Measurements from ENCODE around the gene FBXO17.

Gene FBXO17

DNA sequence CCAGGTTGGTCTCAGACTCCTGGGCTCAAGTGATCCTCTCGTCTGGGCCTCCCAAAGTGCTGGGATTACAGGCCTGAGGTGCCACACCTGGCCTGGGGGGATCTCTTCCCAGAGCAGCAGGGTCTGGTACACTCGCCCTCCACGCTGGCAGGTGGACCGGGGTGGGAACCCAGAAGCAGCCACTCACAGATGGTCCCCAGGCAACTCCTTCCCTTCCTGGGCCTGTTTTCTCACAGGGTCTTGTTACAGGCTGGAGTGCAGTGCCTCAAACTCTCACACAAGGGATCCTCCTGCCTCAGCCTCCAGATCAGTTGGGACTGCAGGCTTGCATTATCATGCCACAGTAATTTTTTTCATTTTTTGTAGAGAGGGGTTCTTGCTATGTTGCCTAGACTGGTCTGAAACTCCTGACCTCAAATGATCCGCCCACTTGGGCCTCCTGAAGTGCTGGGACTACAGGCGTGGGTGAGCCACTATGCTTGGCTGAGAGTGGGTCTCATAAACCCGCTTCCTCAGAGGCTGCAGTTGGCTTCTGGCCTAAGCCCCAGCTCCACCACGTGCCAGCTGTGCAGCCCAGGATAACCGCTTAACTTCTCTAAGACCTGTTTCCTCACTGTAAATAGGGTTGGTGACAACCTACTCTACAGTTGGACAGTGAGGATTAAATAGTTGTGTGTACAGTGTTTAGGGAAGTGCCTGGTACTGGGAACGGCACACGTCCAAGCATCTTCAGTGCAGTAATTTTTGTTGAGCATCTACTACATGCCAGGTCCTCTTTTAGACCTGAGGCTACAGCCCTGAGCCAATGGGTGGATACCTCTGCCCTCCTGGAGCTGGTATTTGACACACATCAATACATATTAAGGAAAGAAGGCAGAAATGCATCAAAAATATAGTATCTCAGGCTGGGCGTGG lies 62.7 kb downstream of the FBXO17 start:
- Histone ChIP-seq H3K9me3 (ENCODE audit: control insufficient read depth, insufficient read depth, low read length) (no peaks in the 10 kb centered on the region), H4K20me1 (ENCODE audit: control insufficient read depth, insufficient read depth, low read depth, low read length) (no peaks in the 10 kb centered on the region), H3K27me3 (ENCODE audit: control insufficient read depth, low read length) (no peaks in the 10 kb centered on the region), H3K4me2 (ENCODE audit: low read length) (no peak overlapping the region), H3K79me2 (ENCODE audit: control insufficient read depth, low read length) (no peaks in the 10 kb centered on the region), H3K4me3 (ENCODE audit: low read length) (no peak overlapping the region), H3K9me2 (replicated peaks; ENCODE audit: control insufficient read depth, low read length) (no peaks in the 10 kb centered on the region), H3F3A (ENCODE audit: control insufficient read depth, insufficient read depth) (no peaks in the 10 kb centered on the region), H3K27ac (ENCODE audit: low read depth, low read length) (no peak overlapping the region), H3K4me1 (ENCODE audit: control insufficient read depth, low read length) (no peaks in the 10 kb centered on the region), H3K36me3 (ENCODE audit: control insufficient read depth, low read length) (peaks cover 3% of the 10 kb centered on the region; the same call in 1 of the 2 replicates)
- TF ChIP-seq, protein P1, sequence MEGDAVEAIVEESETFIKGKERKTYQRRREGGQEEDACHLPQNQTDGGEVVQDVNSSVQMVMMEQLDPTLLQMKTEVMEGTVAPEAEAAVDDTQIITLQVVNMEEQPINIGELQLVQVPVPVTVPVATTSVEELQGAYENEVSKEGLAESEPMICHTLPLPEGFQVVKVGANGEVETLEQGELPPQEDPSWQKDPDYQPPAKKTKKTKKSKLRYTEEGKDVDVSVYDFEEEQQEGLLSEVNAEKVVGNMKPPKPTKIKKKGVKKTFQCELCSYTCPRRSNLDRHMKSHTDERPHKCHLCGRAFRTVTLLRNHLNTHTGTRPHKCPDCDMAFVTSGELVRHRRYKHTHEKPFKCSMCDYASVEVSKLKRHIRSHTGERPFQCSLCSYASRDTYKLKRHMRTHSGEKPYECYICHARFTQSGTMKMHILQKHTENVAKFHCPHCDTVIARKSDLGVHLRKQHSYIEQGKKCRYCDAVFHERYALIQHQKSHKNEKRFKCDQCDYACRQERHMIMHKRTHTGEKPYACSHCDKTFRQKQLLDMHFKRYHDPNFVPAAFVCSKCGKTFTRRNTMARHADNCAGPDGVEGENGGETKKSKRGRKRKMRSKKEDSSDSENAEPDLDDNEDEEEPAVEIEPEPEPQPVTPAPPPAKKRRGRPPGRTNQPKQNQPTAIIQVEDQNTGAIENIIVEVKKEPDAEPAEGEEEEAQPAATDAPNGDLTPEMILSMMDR (IDR thresholded peaks at IDR 0.05; ENCODE audit: low read depth, low read length, poor library complexity, severe bottlenecking): no peak
- TF ChIP-seq EZH2phosphoT487 (IDR thresholded peaks at IDR 0.05; ENCODE audit: borderline replicate concordance, low read length): no peak

- TF ChIP-seq, protein P1 (IDR thresholded peaks at IDR 0.05; ENCODE audit: low read depth, low read length, poor library complexity, severe bottlenecking): no peak
- no peak for TF ChIP-seq EZH2phosphoT487 (IDR thresholded peaks at IDR 0.05; ENCODE audit: borderline replicate concordance, low read length)
- H3K9me2 ChIP-seq (replicated peaks; ENCODE audit: control insufficient read depth, low read length): no peaks in the 10 kb centered on the region
Observed at GRCh38 chr19:38911388-38912001, 64.0 kb downstream of the FBXO17 start.

GRCh38 chr19:38910488-38910887 lies 65.1 kb downstream of the FBXO17 start:
- H3K79me2 ChIP-seq (ENCODE audit: control insufficient read depth, low read length): no peaks in the 10 kb centered on the region
- H3F3A ChIP-seq (ENCODE audit: control insufficient read depth, insufficient read depth): no peaks in the 10 kb centered on the region
- H3K4me2 ChIP-seq (ENCODE audit: low read length): no peak overlapping the region
- H3K36me3 ChIP-seq (ENCODE audit: control insufficient read depth, low read length): peaks cover 19% of the 10 kb centered on the region
- no peaks in the 10 kb centered on the region for H3K9me3 ChIP-seq (ENCODE audit: control insufficient read depth, insufficient read depth, low read length)
- TF ChIP-seq, protein P1 (IDR thresholded peaks at IDR 0.05; ENCODE audit: low read depth, low read length, poor library complexity, severe bottlenecking): no peak
- TF ChIP-seq EZH2phosphoT487 (IDR thresholded peaks at IDR 0.05; ENCODE audit: borderline replicate concordance, low read length): no peak
- no peaks in the 10 kb centered on the region for H4K20me1 ChIP-seq (ENCODE audit: control insufficient read depth, insufficient read depth, low read depth, low read length)
- no peaks in the 10 kb centered on the region for H3K4me1 ChIP-seq (ENCODE audit: control insufficient read depth, low read length)
- no peak overlapping the region for H3K4me3 ChIP-seq (ENCODE audit: low read length)
- no peaks in the 10 kb centered on the region for H3K9me2 ChIP-seq (replicated peaks; ENCODE audit: control insufficient read depth, low read length)
- H3K27ac ChIP-seq (ENCODE audit: low read depth, low read length): no peak overlapping the region
- H3K27me3 ChIP-seq (ENCODE audit: control insufficient read depth, low read length): no peaks in the 10 kb centered on the region

More at GRCh38 chr19:38911388-38912001, 64.0 kb downstream of the FBXO17 start:
- H3K4me1 ChIP-seq (ENCODE audit: control insufficient read depth, low read length): no peaks in the 10 kb centered on the region
- no peaks in the 10 kb centered on the region for H3K27me3 ChIP-seq (ENCODE audit: control insufficient read depth, low read length)
- peaks cover 15% of the 10 kb centered on the region for H3K36me3 ChIP-seq (ENCODE audit: control insufficient read depth, low read length)
- no peak overlapping the region for H3K4me2 ChIP-seq (ENCODE audit: low read length)
- no peaks in the 10 kb centered on the region for H3K79me2 ChIP-seq (ENCODE audit: control insufficient read depth, low read length)
- no peak overlapping the region for H3K4me3 ChIP-seq (ENCODE audit: low read length)
- H3K27ac ChIP-seq (ENCODE audit: low read depth, low read length): no peak overlapping the region
- no peaks in the 10 kb centered on the region for H3F3A ChIP-seq (ENCODE audit: control insufficient read depth, insufficient read depth)
- H4K20me1 ChIP-seq (ENCODE audit: control insufficient read depth, insufficient read depth, low read depth, low read length): no peaks in the 10 kb centered on the region
- no peaks in the 10 kb centered on the region for H3K9me3 ChIP-seq (ENCODE audit: control insufficient read depth, insufficient read depth, low read length)
